Activated CD4-positive, alpha-beta T cell treated with anti-CD3 and anti-CD28 coated beads, Interleukin-10, Interleukin-2, amounts not matched to agents 100 ng/mL and 50 ng/mL, durations not matched to agents 16 hours and 8 hours (primary cell): ENCODE measurements around the gene SNX5.

ENCODE experiments used
- DNase-seq: peaks from one replicate; pipeline ENCODE4 v3.0.0-alpha.2; 2020

Gene SNX5

DNA sequence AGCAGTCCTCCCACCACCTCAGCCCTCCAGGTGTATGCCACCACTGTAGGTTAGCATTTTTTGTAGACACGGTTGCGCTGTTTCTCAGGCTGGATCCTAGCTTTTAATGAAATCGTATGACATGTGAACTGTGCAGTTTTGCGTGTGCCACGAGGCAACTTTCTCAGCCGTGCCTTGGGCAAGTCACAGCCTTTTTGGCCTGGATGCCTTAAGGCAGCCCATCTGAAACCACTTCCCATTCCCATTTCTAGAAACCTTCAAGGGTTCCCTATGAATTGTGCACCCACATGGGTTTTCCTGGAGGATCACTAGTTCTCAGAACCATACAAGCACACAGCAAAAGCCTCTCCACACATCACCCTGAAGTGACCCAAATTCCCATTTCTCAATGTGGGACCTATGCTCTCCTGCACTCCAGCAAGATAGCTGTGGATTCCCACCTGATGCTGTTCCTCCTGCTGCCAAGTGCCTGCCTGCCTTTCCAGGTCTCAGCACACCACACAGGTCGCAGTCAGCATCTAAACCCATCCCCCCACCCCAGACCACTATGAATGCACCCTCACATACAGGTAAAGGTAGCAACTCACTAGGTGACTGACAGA lies 28.9 kb downstream of the SNX5 start:
- no peak for DNase-seq

DNA sequence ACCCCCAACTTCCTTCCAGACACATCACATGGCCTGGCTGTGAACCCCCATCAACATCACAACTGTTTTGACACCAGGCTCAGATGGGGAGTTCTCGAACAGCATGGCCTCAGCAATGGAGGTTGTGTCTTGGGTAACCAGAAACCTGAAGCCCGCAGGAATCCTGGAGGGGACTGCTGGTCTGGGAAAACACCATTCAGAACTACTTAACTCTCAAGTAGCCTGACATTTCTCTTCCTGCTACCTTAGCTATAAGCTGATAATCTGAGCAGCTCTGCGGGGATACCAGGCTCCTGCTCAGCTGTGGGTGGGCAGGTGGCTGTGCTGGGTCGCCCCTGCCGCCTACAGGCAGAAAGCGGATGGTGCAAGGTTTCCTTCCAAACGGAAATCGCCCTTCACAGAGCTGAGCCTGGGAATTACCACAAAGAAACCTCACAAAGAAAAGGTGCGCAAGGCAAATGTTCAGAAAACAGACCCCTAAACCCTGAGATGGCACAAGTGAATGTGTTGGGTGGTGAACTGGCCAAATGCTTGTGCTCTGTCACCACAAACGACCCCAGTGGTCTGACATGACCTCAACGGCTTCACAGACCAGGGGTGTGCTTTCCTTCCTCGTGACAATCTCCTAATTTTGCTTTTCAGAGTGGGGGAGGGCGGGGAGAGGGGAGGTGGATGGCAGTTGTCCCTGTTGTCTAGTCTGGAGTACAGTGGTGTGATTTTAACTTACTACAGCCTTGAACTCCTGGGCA lies 29.5 kb downstream of the SNX5 start:
- peak; percentile 65 for DNase-seq

DNA sequence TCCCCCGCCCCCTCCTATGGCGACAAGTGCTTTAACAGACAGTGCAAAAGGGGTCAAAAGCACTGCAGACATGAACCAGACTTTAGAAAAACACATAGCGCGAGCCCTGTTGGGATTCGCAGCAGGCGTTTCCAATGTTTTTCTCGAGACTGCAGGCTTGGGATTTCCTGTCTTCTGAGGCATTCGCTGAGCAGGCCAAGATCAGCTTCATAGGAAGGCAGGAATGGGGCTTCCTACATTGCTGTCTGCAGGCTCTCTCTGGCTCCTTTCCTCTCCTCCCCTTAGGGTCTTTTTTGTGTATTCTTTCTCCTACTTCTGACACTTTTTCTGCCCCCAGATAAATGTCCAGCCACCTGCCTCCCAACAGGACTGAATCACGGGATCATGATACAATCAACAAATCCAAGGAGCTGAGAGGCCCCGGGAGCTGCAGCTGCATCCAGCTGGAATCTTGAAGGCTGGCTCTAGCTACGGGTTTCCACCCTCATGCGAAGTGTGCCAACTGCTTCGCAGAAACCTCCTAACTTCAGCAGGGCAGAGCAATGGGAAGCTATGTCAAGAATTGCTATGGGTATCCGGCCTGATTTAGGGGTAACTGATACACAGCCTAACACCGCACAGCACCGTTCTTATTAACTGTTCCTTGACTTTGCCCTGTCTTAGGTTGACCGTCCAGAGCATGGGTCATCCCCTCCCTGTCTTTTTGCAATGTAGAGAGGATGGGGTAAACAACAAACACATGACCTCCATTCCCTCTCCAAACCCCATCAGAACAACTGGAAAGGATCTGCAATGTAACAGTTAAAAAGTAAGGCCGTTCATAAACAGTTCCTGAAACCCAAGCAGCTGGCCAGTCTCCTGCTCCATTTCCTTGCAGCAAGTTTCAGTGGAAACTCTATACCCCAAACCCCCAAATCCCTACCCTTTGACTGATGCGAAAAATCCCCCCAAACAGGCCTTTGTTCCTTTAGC lies 31.5 kb downstream of the SNX5 start:
- no peak for DNase-seq

DNA sequence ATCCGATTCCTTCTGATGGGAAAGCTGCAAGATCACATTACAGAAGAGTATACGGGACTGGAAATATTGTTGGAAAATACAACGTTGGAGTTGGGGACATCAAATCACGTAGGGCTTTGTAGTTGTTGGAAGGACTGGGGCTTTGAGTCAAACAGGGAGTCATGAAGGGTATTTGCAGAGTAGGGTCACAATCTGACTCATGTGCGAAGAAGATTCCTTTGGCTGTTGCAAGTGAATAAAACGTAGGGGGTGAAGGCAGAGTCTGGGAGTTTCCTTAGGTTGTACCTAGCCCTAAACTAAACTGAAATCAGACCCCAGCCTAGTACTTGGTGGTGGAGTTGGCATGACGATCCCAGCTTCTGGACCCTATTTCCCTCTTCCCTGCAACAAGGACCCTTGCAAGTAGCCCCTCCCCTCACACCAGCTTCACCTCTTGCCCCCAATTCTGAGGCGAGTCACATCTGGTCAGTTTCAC lies 32.3 kb downstream of the SNX5 start:
- no peak for DNase-seq

DNA sequence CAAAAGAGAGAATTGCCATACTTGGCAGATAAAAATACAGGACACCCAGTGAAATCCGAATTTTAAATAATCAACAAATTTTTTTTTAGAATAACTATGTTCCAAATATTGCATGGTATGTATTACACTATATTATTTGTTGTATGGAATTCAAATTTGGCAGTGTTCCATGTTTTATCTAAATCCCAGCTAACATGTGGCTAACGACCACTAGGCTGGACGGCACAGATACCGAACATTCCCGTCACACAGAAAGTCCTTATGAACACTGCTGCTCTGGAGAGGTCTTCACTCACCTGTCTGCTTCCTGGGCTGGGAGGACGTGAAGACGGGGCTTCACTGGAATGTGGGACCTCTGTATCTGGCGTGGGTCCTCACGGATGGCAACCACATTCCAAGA lies 32.8 kb downstream of the SNX5 start:
- no peak for DNase-seq

DNA sequence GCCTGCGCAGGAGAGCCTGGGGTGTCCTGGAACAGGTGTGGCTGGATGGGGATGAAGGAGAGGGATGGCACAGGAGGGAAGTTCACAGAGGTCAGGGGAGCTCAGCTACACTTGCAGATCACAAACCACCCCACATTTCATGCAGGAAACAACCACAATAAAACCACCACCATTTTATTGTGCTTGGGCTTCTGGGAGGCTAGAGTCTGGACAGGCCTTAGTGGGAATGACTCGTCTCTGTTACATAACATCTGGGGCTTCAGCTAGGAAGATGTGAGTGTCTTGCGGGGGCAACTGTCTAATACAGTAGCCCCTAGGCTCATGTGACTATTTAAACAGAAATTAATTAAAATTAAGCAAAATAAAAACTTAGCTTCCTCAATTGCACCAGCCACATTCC lies 33.4 kb downstream of the SNX5 start:
- DNase-seq, result no peak

DNA sequence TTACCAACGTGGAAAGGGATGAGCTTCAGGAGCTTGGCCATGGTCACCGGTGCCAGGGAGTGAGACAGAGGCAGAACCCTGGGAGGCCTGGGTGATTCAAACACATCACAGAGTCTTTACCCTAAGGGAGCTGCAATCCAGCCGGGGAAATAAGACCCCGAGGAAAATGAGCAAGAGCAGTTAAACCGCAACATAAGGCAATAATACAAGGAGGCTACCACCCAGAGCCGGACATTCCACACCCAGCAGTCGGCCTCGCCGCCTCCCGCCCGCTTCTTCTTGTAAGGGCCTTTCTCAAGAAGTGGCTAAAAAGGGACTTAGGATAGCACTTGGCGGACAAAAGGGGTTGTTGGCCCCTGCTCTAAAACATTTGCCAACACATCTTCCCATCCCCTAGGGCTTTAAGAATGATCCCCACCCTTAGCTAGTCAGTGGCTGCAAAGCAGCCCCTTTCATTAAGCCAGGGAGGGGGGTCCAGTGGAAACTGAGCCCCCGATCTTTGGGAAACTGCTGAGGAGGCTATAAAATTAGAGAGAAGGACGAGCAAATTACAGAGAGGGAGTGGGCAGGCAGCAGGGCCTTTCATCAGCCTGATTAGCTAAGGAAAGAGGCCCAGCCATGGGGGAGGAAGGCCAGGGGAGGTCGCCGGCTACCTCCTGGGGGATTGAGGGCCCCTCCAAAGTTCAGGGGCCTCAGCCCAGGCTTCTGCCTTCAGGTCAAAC lies 34.3 kb downstream of the SNX5 start:
- DNase-seq, result no peak

DNA sequence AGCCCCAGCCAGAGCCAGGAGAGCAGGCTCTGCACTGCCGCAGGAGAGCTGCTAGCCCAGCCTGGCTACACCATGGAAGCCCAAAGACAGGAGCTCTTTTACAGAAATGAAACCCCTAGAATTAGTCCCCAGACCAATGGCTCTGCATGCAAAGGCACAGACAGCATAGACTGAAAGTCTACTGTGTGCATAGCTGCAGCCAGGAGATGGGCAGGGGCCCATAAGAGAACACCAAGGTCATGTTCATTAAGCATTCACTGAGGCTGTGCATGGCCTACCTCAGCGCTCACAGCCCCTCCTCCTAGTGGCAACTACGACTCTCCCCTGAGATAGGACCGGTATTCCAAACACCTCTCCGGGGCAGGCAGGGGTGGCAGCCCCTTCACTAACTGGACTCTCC lies 34.9 kb downstream of the SNX5 start:
- no peak for DNase-seq

DNA sequence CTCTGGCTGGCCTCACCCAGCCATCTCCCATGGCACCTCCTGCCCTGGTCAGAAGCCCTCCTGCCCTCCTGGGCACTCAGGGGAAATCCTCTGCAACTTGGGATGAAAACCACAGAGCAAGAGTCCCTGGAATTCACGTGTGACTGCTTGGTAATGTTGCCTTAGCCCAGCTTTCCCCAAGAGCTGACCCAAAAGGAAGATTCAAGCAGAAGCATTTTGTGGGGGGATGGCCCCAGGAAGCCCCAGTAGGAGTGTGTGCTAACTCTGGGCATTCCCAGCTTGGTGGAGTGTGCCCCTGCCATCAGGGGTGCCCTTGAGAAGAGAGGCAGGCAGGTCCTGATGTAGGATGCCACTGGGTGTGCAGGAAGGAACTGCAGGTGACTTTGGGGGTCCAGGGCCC lies 35.5 kb downstream of the SNX5 start:
- no peak for DNase-seq

DNA sequence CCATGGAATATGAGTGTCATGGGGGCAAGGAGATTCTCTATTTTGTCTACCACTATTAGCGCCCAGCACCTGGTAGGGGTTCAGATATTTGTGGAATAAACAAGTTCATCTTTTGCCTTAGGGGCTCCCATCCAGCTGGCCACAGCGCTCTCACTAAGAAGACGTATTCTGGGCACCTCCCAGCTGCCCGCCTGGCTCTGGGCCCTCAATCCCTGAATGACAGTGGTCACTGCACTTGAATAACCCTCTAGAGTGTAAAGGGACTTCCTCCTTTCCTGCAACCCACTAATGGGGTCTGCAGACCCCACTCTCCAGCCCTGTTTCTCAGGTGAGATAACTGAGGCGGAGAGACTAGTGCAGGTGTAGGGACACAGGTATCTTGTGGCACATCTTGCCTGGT lies 36.2 kb downstream of the SNX5 start:
- no peak for DNase-seq

DNA sequence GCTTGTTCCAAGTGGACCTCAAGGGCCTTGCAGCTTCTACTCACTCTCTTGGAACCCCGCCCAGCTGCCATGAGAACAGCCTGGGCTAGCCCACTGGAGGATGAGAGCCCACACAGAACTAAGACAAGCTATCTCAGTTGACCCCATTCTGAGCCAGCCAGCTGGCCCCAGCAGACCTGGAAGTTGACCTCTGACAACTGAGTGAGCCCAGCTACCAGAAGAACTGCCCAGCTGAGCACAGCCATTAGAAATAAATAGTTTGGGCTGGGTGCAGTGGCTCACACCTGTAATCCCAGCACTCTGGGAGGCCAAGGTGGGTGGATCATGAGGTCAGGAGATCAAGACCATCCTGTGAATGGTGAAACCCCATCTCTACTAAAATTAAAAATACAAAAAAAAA lies 37.1 kb downstream of the SNX5 start:
- DNase-seq, result no peak

DNA sequence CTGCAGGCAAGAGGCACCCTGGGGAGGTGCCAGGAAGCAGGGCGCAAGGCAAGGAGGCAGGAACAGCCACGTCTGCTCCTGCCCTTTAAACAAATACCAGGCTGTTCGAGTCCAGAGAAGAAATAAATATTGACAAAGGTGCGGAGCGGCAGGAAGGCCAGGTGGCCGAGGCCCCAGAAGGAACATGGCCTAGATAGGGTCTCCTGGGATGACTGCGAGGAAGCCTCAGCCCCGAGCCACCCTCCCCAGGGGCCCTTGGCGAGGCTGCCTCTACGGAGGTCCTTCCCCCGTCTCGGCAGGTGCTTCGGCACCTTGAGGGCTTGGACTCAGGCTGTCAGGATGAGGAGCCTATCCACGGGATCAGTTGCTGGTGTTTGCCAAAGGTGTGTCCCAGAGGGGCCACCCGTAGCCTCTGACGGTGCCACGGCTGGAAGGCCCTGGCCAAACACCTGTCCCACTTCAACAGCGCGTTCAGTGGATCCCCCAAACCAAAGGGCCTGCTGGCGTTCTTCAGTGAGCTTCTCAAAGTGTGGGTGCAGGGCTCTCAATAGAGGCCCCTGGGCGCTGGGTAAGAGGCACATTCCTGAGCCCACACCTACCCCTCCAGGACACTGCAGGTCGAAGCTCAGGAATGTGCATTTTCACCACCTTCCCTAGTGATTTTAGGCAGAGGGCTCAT lies 39.8 kb downstream of the SNX5 start:
- no peak for DNase-seq

DNA sequence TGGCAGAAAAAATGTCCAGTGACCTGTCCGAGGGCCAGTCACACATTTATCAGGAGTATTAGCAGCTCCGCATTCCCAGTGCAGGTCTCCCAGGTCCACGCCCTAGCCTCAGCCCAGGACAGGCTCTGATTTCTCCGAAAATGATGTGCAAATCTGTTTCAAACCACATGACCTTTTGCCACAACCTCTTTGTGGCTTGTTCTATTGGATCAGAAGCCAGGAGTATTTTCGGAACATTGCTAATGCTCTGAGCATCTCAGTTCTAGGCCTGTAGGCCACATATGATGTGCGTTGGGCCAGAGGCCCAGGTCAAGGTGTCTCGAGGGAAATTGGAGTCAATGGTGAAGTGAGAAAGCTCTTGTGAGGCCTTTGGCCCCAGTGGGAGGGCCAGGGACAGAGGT lies 40.4 kb downstream of the SNX5 start:
- no peak for DNase-seq

DNA sequence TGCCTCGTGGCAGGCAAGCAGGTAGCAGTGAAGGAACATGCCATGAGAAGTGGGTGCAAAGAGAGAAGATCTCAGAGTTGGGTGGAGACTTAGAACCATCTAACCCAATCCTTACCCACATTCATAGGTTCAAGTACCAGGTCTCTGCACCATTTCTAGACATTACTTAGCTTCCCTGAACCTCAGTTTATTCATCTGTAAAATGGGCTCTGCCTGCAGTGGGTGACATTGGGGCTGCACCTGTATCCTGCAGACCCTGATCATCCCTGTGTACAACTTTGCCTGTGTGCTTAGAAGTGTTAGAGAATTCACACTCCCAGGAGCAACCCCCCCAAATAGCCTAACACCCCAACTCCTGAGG lies 42.7 kb downstream of the SNX5 start:
- DNase-seq, result no peak

DNA sequence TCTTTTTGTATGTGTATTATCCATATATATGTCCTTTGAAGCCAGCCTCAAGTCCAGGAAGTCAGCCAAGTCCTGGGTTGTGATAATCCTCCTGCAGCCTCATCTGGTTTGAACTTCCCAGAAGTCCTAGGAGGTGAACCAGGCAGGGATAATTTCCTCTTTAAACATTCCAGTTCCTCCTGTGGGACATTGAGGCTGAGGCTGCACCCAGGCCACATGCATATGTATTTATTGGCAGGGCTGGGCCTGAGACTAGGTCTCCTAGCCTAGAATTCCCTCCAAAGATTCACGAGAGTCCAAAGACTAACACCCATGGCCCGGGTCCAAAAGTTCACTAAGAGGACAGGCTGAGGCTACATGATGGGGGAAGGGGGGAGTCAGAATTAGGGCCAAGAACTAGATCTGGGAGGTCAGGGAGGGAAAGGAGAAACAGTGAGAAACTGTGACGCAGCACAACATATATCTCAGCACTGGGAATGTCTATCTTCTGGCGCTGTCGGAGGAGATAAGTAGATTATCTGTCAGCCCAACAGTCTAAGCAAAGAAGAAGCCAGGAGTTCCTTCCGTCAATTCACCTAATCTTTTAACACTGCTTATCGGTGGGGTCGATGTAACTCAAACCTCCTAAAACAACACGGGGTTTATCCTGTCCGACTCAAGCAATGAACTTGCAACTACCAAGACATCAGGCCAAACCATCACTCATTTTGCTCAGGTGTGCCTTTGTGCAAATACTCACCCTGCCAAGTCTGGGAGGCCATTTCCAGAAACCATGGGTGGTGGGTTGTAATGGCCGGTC lies 43.3 kb downstream of the SNX5 start:
- DNase-seq, result no peak

DNA sequence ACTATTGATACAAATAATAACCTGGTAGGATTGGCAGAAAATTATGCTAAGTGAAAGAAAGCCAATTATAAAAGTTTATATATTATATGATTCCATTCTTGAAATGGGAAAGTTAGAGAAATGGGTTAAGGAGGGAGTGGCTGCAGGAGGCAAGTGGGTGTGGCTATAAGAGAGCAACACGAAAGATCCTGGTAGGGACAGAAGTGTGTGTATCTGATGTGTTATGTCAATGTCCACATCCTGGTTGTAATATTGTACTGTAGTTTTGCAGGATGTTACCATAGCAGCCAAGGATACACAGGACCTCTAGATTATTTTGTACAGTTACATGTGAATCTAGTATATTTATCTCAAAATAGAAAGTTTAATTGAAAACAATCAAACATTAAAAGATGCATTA lies 46.8 kb downstream of the SNX5 start:
- no peak for DNase-seq

DNA sequence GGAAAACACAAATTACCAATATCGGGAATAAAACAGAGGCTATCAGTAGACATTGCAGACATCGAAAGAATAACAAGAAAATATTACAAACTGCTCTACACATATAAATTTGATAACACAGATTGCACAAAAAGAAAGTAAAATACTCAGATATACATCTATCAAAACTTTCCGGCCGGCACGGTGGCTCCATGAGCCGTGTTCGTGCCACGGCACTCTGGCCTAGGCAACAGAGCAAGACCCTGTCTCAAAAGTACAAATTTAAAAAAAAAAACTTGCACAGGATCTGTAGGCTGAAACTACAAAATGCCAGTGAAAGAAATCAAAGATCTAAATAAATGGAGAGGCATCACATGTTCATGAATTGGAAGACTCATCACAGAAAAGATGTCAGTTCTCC lies 49.4 kb downstream of the SNX5 start:
- DNase-seq, result no peak

DNA sequence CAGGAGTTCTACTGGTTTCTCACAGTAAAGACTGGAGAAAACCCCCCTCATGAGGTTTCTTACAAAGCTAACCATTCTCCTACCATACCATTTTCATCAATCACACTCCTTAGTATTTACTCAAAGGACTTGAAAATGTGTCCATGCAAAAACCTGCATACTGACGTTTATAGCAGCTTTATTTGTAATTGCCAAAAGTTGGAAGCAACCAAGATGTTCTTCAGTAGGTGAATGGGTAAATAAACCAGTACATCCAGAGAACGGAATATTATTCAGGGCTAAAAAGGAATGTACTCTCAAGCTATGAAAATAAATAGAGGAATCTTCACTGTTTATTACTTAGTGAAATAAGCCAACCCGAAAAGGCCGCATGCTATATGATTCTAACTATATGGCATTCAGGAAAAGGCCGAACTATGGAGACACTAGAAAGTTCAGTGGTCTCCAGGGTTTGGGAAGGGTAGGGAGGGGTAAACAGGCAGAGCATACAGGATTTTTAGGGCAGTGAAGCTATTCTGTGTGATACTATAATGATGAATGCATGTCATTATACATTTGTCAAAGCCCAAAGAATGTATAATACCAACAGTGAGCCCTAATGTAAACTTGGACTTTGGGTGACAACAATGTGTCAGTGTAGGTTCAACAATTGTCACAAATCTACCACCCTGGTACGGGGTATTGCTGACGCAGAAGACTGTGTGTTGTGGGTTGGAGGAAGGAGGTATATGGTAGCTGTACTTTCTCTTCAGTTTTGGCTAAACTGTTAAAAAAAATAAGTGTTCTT lies 50.6 kb downstream of the SNX5 start:
- DNase-seq, result no peak

DNA sequence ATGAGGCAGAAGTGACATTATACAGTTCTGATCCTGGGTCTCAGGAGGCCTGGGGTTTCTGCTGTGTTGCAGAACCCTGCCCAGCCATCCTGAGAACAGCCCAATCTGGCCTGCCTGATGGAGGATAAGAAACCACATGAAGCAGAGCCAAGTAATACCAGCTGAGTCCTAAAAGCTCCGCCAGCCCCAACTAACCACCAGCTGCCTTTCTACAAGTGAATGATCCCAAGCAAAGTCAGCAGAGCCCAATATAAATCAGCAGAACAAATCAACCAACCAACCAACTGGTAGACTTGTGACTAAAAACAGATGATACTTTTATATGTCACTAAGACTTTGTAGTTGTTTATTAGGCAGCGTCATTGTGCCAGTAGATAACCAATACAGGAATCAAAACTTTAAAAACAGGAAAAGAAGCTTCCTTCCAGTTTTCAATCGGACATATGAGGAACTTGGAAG lies 52.1 kb downstream of the SNX5 start:
- peak; percentile 21 for DNase-seq

DNA sequence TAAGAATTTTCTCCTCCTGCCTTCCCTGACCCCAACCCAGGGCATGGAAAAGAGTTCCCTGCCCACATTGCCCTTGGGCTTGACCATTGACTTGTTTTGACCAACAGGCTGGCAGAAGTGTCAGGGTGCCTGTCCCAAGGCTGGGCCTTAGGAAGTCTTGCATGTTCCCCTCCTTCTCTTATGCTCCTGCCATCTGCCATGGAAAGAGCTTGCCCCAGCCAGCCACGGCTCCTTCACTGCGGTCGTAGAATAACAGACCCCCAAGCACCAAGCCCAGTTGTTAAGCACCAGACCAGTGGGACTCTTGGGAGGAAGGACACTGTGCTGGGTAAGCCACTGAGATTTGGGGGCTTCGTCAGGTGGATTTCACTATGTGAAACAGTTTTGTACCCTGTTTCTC lies 53.6 kb downstream of the SNX5 start:
- DNase-seq, result no peak

DNA sequence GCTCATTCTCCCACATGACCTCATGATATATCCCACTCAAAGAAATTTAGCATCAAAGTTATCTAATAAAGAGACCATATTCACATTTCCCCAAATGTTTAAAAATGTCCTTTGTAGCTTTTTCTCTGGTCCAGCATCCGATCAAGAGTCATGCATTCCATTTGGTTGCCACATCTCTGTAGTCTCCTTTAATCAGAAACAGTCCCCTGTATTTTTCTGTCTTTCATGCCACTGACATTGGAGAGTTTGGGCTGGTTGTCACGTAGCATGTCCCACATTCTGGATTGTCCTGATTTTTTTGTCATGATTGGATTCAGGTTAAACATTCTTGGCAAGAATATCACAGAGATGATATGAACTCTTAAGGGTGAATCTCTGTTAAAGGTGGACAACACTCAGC lies 55.7 kb downstream of the SNX5 start:
- no peak for DNase-seq
